Measurements from ENCODE around the gene BARX1.

The BARX1 gene

DNA sequence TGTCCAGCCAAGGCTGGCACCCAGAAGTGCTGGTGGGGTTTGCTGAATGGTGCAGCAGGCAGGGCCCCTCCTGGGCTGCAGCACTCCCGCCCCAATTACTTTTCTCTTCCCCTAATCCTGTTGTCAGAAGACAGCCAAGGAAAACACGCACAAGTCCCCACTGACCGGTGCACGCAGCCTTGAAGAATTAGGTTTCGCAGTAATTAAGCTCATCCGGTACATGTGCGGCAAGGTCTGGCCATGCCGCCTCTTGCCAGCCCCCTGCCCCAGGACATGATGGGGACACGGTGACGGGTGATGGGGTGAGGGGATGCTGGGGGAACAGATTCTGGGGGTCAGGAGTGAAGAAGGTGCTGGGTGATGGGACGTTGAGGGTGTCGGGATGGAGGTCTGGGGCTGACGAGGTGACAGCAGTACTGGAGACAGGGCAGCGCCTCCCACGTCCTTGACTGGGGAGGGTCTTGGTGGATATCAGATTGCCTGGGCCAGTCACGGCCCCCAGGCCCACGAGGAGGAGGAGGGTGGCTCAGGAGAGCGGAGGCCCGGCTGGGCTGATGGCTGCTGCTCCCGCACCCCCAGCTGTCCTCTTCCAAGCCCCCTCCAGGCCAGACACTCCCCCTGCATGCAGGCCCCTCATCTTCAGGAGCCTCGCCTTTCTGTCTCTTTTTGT lies 34.9 kb downstream of the BARX1 start:
- DNase-seq (ENCODE audit: low spot score), result no peak
- no peak for FAIRE-seq

- DNase-seq (ENCODE audit: low spot score) (no peak), FAIRE-seq (no peak)
These were observed 37.1 kb downstream of the BARX1 start for GRCh38 chr9:93918061-93918460.

DNA sequence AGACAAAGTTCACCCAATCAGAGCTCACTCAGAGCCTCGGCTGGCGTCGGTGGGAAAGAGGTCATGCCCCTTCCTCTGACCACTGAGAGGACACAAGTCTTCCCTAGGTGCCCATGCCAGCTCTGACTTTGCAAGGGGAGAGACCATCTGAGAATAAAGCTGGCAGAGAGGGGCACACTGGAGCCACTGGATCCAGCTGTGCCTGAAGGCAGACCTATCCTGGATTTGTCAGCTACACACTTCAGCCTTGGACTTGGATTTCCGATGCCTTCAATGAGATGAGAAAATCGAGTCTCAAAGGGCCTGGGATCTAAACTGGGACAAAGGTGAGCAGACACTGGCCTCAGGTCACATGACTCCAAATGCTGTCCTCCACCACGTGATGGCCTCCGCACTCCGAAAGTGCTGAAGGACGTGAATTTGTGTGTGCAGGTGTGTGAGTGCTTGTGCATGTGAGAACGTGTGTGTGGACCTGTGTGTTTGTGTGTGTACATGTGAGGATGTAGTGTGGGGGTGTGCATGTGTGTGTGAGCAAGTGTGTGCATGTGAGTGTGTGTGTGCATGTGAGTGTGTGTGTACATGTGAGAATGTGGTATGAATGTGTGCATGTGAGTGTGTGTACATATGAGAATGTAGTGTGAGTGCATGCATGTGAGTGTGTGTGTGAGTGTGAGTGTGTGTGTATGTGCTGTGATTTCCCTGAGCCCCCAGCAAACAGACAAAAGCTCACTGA lies 37.9 kb downstream of the BARX1 start:
- FAIRE-seq, result no peak
- DNase-seq (ENCODE audit: low spot score), result no peak

DNA sequence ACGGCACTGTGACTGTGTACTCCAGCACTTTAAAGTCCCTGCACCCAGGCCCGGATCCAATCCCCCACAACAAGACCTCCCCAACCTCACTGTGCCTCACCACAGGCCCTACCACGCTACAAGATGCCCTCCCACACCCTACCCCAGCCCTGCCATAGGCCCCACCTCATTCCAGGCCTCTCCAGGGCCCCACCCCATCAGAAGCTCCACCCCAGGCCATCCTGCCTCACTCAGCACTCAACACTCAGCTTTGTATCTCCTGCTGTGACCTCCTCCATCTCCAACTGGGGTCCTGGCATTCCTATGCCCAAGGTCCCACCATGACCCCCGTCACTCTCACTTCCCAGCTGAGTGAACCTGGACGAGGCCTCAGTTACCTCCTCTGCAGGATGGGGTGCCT lies 38.8 kb downstream of the BARX1 start:
- FAIRE-seq, result no peak
- DNase-seq (ENCODE audit: low spot score), result no peak

GRCh38 chr9:93911801-93912554 lies 43.2 kb downstream of the BARX1 start:
- no peak for DNase-seq (ENCODE audit: low spot score)
- FAIRE-seq, result no peak

DNA sequence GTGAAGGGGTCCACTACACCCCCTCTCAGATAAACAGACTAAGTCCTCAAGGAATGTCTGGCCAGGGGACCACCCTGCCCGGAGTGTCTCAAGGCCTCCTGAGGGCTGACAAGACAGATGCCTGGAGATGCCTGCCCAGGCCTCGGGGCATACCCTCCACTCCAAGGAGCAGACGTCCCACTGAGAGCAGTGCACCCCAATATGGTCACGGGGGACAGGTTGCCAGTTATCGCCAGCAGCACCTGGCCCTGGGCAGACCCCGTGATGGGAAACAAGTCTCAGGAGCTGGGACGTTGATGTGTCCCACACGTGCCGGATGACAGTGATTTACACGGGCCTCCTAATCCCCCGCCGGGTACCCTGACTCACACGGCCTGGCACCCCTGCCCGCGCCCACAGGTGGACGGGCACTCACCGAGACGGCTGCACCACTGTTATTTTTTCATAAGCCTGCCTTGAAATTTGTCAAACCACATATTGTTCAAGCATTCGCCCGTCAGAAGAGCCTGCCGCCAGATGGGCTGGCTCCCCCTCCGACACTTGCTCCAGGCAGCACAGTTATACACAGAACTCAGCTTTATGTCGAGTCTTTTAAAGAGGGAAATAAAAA lies 43.9 kb downstream of the BARX1 start:
- FAIRE-seq, result no peak
- no peak for DNase-seq (ENCODE audit: low spot score)

- DNase-seq (ENCODE audit: low spot score) (no peak), FAIRE-seq (no peak)
These were observed 44.6 kb downstream of the BARX1 start for GRCh38 chr9:93910598-93910997.

DNA sequence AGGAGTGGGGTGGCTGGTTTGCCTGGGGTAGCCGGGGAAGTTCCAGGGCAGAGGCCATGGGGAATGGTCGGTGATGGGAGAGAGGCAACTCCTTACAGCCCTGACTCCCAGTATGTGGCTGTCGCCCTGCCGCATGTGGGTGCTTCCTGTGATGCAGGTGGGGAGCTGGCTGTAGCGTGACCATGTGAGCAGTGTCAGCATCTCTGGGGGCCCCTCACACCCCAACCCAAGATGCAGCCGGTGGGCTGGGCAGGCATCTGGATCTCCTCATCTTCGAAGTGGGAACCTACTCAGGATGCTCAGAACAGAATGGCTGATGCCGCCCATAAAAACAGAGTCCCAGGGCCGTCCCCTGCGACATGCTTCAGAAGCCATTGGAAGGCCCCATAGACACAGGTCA lies 45.0 kb downstream of the BARX1 start:
- DNase-seq (ENCODE audit: low spot score), result no peak
- no peak for FAIRE-seq

GRCh38 chr9:93909242-93909616 lies 45.9 kb downstream of the BARX1 start:
- FAIRE-seq (no peak), DNase-seq (ENCODE audit: low spot score) (no peak)

DNA sequence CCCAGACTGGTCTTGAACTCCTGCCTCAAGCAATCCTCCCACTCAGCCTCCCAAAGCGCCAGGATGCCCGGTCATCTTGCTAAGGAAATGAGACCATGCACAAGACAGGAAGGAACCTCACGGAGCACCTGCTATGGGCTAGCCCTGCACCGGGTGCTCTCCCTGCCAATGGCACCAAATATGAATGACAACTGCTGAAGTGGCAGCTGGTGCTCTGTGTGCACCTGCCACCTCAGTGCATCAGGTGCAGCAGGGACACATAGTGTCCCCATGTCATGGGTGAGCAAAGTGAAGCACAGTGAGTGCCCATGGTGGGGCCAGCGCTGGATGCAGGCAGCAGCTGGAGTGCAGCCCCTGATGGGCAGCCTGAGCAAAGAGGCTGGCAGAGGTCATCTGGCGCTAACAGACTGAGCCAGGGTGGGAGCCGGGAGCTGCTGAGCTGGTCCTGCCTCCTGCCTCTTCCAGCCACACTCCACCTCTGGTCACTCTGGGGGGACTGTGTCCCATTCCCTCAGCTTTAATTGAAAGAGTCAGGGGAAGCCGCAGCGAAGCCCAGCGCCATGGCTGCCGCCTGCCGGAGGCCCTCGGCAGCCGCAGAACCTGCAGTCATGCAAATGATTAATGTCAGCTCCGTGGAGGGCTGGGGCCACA lies 46.4 kb downstream of the BARX1 start:
- FAIRE-seq, result no peak
- no peak for DNase-seq (ENCODE audit: low spot score)

- no peak for DNase-seq (ENCODE audit: low spot score)
- FAIRE-seq, result no peak
These were observed 47.5 kb downstream of the BARX1 start for GRCh38 chr9:93907551-93908199.

- DNase-seq (ENCODE audit: low spot score), result no peak
- FAIRE-seq, result no peak
These were observed 48.8 kb downstream of the BARX1 start for GRCh38 chr9:93906195-93906880.

GRCh38 chr9:93905473-93906133 lies 49.6 kb downstream of the BARX1 start:
- DNase-seq (ENCODE audit: low spot score) (no peak), FAIRE-seq (no peak)

GRCh38 chr9:93904649-93905472 lies 50.3 kb downstream of the BARX1 start:
- DNase-seq (ENCODE audit: low spot score), result no peak
- FAIRE-seq, result no peak

GRCh38 chr9:93903886-93904648 lies 51.1 kb downstream of the BARX1 start:
- no peak for FAIRE-seq
- DNase-seq (ENCODE audit: low spot score), result no peak

DNA sequence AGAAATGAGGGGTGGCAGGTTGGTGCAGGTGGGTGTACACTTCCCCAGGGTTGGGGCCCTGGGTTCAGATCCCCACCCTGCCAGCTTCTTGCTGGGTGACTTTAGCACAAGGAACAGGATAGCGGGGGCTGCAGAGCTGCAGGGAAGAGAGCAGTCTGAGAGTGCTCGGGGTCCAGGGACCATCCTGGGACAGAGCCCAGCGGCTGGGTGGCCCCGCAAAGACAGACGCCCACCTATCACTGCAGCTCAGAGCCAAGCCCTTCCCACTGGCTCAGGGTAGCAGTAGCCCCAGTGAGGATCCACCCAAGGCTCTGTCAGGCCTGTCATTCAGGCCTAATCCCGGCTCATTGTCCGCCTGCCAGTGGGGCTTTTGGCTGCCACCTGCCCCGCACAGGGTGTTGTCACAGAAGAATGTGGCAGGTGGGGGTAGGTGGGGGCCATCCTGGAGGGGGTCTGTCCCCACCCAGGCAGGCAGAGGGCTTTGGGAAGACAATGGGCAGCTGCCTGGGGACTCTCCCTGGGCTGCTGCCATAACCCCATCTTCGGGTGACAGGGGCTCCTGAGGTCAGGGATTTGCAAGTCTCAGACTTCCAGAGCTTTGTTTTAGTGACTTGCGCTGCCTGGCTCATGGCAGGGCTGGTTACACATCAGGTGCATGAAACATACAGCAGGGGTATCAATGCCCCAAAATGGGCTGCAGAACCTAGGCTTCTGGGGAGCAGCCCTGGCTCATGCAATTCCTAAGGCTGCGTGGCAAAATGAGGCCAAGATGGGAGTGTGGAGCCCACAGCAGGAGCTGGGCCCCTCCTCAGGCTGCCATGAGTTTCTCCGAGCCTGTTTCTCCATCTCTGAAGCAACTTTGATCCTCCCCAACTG lies 52.1 kb downstream of the BARX1 start:
- DNase-seq (ENCODE audit: low spot score), result no peak

DNA sequence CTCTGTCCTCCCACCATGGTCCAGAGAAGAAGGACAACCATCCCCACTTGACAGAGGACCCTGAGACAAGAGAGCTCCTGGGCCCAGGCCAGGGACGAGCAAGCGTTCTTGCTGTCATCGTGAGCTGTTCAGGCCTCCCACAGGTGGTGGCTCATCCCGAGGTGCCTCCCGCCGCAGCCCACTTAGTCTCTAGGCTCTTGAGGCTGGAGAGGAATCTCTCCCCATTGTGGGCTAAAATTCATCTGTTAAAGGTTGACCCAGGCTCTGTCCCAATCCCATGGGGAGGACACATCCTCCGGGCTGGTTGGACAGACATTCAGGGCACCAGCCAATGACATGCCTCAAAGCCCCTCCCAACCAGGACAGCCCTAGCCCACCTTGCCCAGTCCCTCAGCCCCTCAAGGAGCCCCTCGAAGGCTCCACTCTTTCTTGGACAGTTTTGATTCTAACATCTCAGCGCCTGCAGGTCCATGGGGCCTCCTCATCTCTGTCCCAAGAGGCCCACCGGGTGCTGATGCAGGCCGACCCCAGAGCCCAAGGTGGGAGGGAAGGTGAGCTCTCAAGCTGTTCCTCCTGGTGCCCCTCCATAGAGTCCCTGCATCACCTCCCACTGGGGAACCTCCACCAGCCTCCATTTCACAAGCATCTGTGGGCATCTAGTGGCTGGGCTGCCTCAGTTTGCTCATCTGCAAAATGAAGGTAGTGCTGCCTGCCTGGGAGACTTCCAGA lies 52.9 kb downstream of the BARX1 start:
- FAIRE-seq, result no peak
- no peak for DNase-seq (ENCODE audit: low spot score)

More for the DNA sequence above, 52.1 kb downstream of the BARX1 start:
- FAIRE-seq, result no peak
